PC-3 (cell line): ENCODE measurements around the gene AKAP14. TPM values are rescaled to one million over a fixed set of nuclear protein-coding genes. Genes with fewer than 3 reads are reported as not detected.

Experiments used
- ATAC-seq: fragments of 200-7000 bp; cut with Tn5 transposase; 2 replicates; pipeline ENCODE4 v1.9.1; 2020; ENCODE audit warnings: mild to moderate bottlenecking, moderate library complexity
- BruUV-seq: library from RNA; stranded (reverse); fragments of 400-500 nt; replicated peaks from 2 replicates; lab custom pipeline; 2021; lab: Mats Ljungman, UMichigan
- CTCF ChIA-PET: fragments of 300-600 bp; sonication (Branson Sonifier 250); formaldehyde crosslinking; loops from one replicate; lab custom pipeline; 2022; ENCODE audit warnings: antibody characterized with exemption; lab: Charles Lee
- POLR2A ChIA-PET: fragments of 300-600 bp; sonication (Branson Sonifier 250); formaldehyde crosslinking; loops from one replicate; lab custom pipeline; 2022; ENCODE audit warnings: antibody characterized with exemption; ENCODE audit not compliant: unreplicated experiment; lab: Charles Lee
- DNase-seq: peaks from one replicate; pipeline ENCODE4 v3.0.0-alpha.2; 2015
- H2AFZ ChIP-seq: fragments of 300-600 bp; sonication (generic); 2 replicates; pipeline ENCODE4 v1.6.0; 2016; ENCODE audit warnings: antibody characterized with exemption, low read length
- H3F3A ChIP-seq: fragments of 300-600 bp; sonication (generic); one replicate; pipeline ENCODE4 v1.6.0; 2017; ENCODE audit warnings: antibody characterized with exemption, low read length, control low read depth, mild to moderate bottlenecking; ENCODE audit not compliant: unreplicated experiment
- H3K27ac ChIP-seq: fragments of 300-600 bp; sonication (generic); 2 replicates; pipeline ENCODE4 v1.5.1; 2016; ENCODE audit warnings: mild to moderate bottlenecking, low read length
- H3K27me3 ChIP-seq: fragments of 300-600 bp; sonication (generic); 2 replicates; pipeline ENCODE4 v1.6.1; 2016; ENCODE audit warnings: low read length, mixed read lengths
- H3K36me3 ChIP-seq: fragments of 300-600 bp; sonication (generic); 2 replicates; pipeline ENCODE4 v1.6.1; 2016; ENCODE audit warnings: low read depth, mixed run types, low read length, mixed read lengths
- H3K4me1 ChIP-seq: fragments of 300-600 bp; sonication (generic); 2 replicates; pipeline ENCODE4 v1.5.1; 2016; ENCODE audit warnings: low read length; ENCODE audit not compliant: insufficient read depth
- H3K4me2 ChIP-seq: fragments of 300-600 bp; sonication (generic); 2 replicates; pipeline ENCODE4 v1.6.0; 2016; ENCODE audit warnings: low read length
- H3K4me3 ChIP-seq: fragments of 300-600 bp; sonication (generic); 2 replicates; pipeline ENCODE4 v1.5.1; 2016; ENCODE audit warnings: mild to moderate bottlenecking, low read length, mixed read lengths
- H3K79me2 ChIP-seq: fragments of 300-600 bp; sonication (generic); 2 replicates; pipeline ENCODE4 v1.6.1; 2017; ENCODE audit warnings: low read length, mixed read lengths
- H3K9ac ChIP-seq: fragments of 300-600 bp; sonication (generic); 2 replicates; pipeline ENCODE4 v1.6.0; 2016; ENCODE audit warnings: mild to moderate bottlenecking, low read length
- H3K9me2 ChIP-seq: fragments of 300-600 bp; sonication (generic); replicated peaks from 2 replicates; pipeline ENCODE4 v1.6.1; 2016; ENCODE audit warnings: mixed run types, low read length, mixed read lengths
- H3K9me3 ChIP-seq: fragments of 300-600 bp; sonication (generic); 2 replicates; pipeline ENCODE4 v1.6.1; 2016; ENCODE audit warnings: low read length, mixed read lengths
- H4K20me1 ChIP-seq: fragments of 300-600 bp; sonication (generic); 2 replicates; pipeline ENCODE4 v1.6.1; 2016; ENCODE audit warnings: low read length, mixed read lengths
- CTCF ChIP-seq: fragments of 300-600 bp; sonication (generic); conservative IDR thresholded peaks from 2 replicates; pipeline ENCODE4 v1.5.1; 2017; ENCODE audit warnings: antibody characterized with exemption, low read depth, mild to moderate bottlenecking, low read length
- EZH2 ChIP-seq: fragments of 300-600 bp; sonication (generic); IDR thresholded peaks from one replicate; pipeline ENCODE4 v1.6.1; 2017; ENCODE audit warnings: antibody characterized with exemption, mild to moderate bottlenecking, low read length; ENCODE audit not compliant: unreplicated experiment
- EZH2phosphoT487 ChIP-seq: fragments of 300-600 bp; sonication (generic); IDR thresholded peaks from 2 replicates; pipeline ENCODE4 v1.6.1; 2018; ENCODE audit warnings: mild to moderate bottlenecking, antibody characterized with exemption, low read length, borderline replicate concordance
- intact Hi-C: fragments of 100-400 bp; cut with micrococcal nuclease; formaldehyde crosslinking; loops from 2 replicates; pipeline ENCODE4 v1.9.0; 2023
- total RNA-seq: library from RNA; depleted of rRNA; stranded (reverse); fragments of >200 nt; gene quantifications from 2 replicates; pipeline ENCODE4 v1.2.3, GENCODE V29; 2014

The AKAP14 gene
- total RNA-seq, 1 experiment from 2014 or later = not detected

GRCh38 chrX:119871245-119871598 lies 24.5 kb upstream of the AKAP14 start:
- Histone ChIP-seq H4K20me1 (peaks cover 3% of the 10 kb centered on the region; the same call in 1 of the 2 replicates), H3K4me3 (peak overlapping the region; percentile 99), H3K9me2 (no peaks in the 10 kb centered on the region), H3K4me1 (peaks cover 5% of the 10 kb centered on the region), H2AFZ (peak overlapping the region; percentile 99), H3K9ac (peak overlapping the region; percentile 97), H3K79me2 (peaks cover 66% of the 10 kb centered on the region), H3F3A (no peaks in the 10 kb centered on the region), H3K36me3 (peaks cover 6% of the 10 kb centered on the region), H3K4me2 (peak overlapping the region; percentile 98), H3K27me3 (no peaks in the 10 kb centered on the region), H3K27ac (peak overlapping the region; percentile 84), H3K9me3 (no peaks in the 10 kb centered on the region)
- ATAC-seq = peak; percentile 29
- TF ChIP-seq EZH2 = no peak
- no peak for TF ChIP-seq CTCF
- no peak for TF ChIP-seq EZH2phosphoT487
- intact Hi-C loops = loop anchor here (1.0 to 5.0 kb wide), 2 partner anchors 18 to 79 kb away; partner anchors contain the start of gene RPL39
- ChIA-PET CTCF (interaction anchor here (0.6 kb wide), 1 partner anchor 122 kb away, joined by 3 read pairs; no protein-coding TSS in a partner anchor), POLR2A (interaction anchor here (0.6 kb wide), 1 partner anchor 18 kb away, joined by 3 read pairs; the partner anchor contains the start of gene UPF3B)
- DNase-seq = no peak
- BruUV-seq = TSS peak; percentile 84

GRCh38 chrX:119871599-119872395 lies 23.9 kb upstream of the AKAP14 start, which contains the start of the genes NDUFA1 and RNF113A:
TSS of gene NDUFA1 (plus strand) at chrX:119871832. CDS start at chrX:119871912, 80 bp downstream.
TSS of gene RNF113A (minus strand) at chrX:119871733. CDS start at chrX:119871613, 120 bp downstream.
- TSS peak; percentile 87 for BruUV-seq
- H4K20me1 ChIP-seq = peaks cover 3% of the 10 kb centered on the region; the same call in 1 of the 2 replicates
- H3K9me2 ChIP-seq = no peaks in the 10 kb centered on the region
- peaks cover 66% of the 10 kb centered on the region for H3K79me2 ChIP-seq
- DNase-seq (peak; percentile 91), ATAC-seq (peak; percentile 94)
- no peaks in the 10 kb centered on the region for H3K27me3 ChIP-seq
- H3K36me3 ChIP-seq = peaks cover 9% of the 10 kb centered on the region
- no peak for TF ChIP-seq EZH2phosphoT487
- TF ChIP-seq CTCF = no peak
- no peak for TF ChIP-seq EZH2
- peak within 1 kb of the TSS; percentile 98 for H3K4me2 ChIP-seq
- H2AFZ ChIP-seq = peak within 1 kb of the TSS; percentile 99
- peak within 1 kb of the TSS; percentile 84 for H3K27ac ChIP-seq
- POLR2A ChIA-PET = interaction anchor here (0.6 kb wide), 1 partner anchor 19 kb away, joined by 3 read pairs; the partner anchor contains the start of gene UPF3B
- H3K4me1 ChIP-seq = peaks cover 5% of the 10 kb centered on the region
- CTCF ChIA-PET = interaction anchor here (0.6 kb wide), 1 partner anchor 122 kb away, joined by 3 read pairs; no protein-coding TSS in a partner anchor
- H3K9me3 ChIP-seq = no peaks in the 10 kb centered on the region
- peak within 1 kb of the TSS; percentile 99 for H3K4me3 ChIP-seq
- H3K9ac ChIP-seq = peak within 1 kb of the TSS; percentile 97
- no peaks in the 10 kb centered on the region for H3F3A ChIP-seq
- intact Hi-C loops = loop anchor here (1.0 to 5.0 kb wide), 2 partner anchors 18 to 79 kb away; partner anchors contain the start of gene RPL39
